Measurements from ENCODE around the gene MXRA7.

The MXRA7 gene

GRCh38 chr17:76674600-76674999 is 36.2 kb downstream of the MXRA7 start:
- DNase-seq = no peak

GRCh38 chr17:76673729-76674128 is 37.0 kb downstream of the MXRA7 start:
- DNase-seq = no peak

- no peak for DNase-seq
Measured at GRCh38 chr17:76672892-76673291, 37.9 kb downstream of the MXRA7 start.

- DNase-seq = no peak
Measured at GRCh38 chr17:76672270-76672851, 38.4 kb downstream of the MXRA7 start.

GRCh38 chr17:76671912-76672262 is 38.9 kb downstream of the MXRA7 start:
- no peak for DNase-seq

GRCh38 chr17:76671123-76671911 is 39.4 kb downstream of the MXRA7 start:
- DNase-seq = peak; percentile 99 to 100

- no peak for DNase-seq
Measured at GRCh38 chr17:76670718-76671122, 40.0 kb downstream of the MXRA7 start.

GRCh38 chr17:76670020-76670717 is 40.6 kb downstream of the MXRA7 start:
- DNase-seq = no peak

GRCh38 chr17:76667786-76668453 is 42.8 kb downstream of the MXRA7 start:
- no peak for DNase-seq

- DNase-seq = no peak
Measured at GRCh38 chr17:76667491-76667755, 43.3 kb downstream of the MXRA7 start.

GRCh38 chr17:76660656-76661042 is 50.1 kb downstream of the MXRA7 start:
- DNase-seq = no peak

- no peak for DNase-seq
Measured at GRCh38 chr17:76659928-76660655, 50.7 kb downstream of the MXRA7 start.

GRCh38 chr17:76658242-76658662 is 52.5 kb downstream of the MXRA7 start:
- no peak for DNase-seq

GRCh38 chr17:76657505-76658241 is 53.1 kb downstream of the MXRA7 start:
- DNase-seq = no peak

GRCh38 chr17:76654408-76654807 is 56.4 kb downstream of the MXRA7 start:
- no peak for DNase-seq

GRCh38 chr17:76650504-76650903 is 60.3 kb downstream of the MXRA7 start:
- DNase-seq = no peak

- no peak for DNase-seq
Measured at GRCh38 chr17:76646712-76647111, 64.1 kb downstream of the MXRA7 start.

GRCh38 chr17:76645481-76645880 is 65.3 kb downstream of the MXRA7 start:
- no peak for DNase-seq

GRCh38 chr17:76644995-76645394 is 65.8 kb downstream of the MXRA7 start:
- DNase-seq = no peak

- no peak for DNase-seq
Measured at GRCh38 chr17:76643553-76644148, 67.1 kb downstream of the MXRA7 start, which contains the start of gene ST6GALNAC1. Gene ST6GALNAC1 (minus strand): TSS chr17:76643757. CDS start chr17:76643638, 119 bp downstream.

- no peak for DNase-seq
Measured at GRCh38 chr17:76642994-76643393, 67.8 kb downstream of the MXRA7 start.

Data from hippocampal formation (tissue), 2 donors.